ENCODE measurements around the gene SLC22A12.

The SLC22A12 gene

GRCh38 chr11:64610596-64610995, 19.6 kb downstream of the SLC22A12 start:
- TF ChIP-seq CTCF (IDR thresholded peaks at IDR 0.05; ENCODE audit: low read depth, low read length, missing control alignments): no peak
- no peak for DNase-seq (ENCODE audit: low read depth)
- H3K4me3 ChIP-seq (ENCODE audit: low read depth, low read length): no peak overlapping the region

- TF ChIP-seq CTCF (IDR thresholded peaks at IDR 0.05; ENCODE audit: low read depth, low read length, missing control alignments): no peak
- DNase-seq (ENCODE audit: low read depth): no peak
- H3K4me3 ChIP-seq (ENCODE audit: low read depth, low read length): no peak overlapping the region
Observed at GRCh38 chr11:64611176-64611575, 20.2 kb downstream of the SLC22A12 start.

GRCh38 chr11:64611869-64612646, 21.0 kb downstream of the SLC22A12 start:
- DNase-seq (ENCODE audit: low read depth): no peak
- TF ChIP-seq CTCF (IDR thresholded peaks at IDR 0.05; ENCODE audit: low read depth, low read length, missing control alignments): no peak
- H3K4me3 ChIP-seq (ENCODE audit: low read depth, low read length): no peak overlapping the region

DNA sequence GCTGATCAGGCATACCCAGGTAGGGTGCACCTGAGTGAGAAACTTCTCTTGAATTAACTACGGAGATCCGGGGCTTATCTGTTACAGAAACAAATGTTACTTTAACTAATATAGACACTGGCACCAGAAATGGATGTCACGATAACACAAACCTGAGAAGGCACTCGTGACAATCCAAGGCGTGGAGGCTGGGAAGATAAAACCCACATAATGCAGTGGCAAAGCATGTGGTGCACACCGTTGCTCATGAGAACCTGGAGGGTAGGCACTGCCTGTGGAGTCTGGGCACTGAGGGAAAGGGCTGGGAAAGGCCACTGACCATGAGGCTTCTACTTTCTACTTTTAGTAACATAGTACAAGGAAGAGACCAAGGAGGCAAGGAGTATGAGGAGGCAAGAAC, 22.6 kb downstream of the SLC22A12 start:
- DNase-seq (ENCODE audit: low read depth): no peak
- no peak overlapping the region for H3K4me3 ChIP-seq (ENCODE audit: low read depth, low read length)
- TF ChIP-seq CTCF (IDR thresholded peaks at IDR 0.05; ENCODE audit: low read depth, low read length, missing control alignments): no peak

GRCh38 chr11:64614917-64615316, 23.9 kb downstream of the SLC22A12 start:
- no peak overlapping the region for H3K4me3 ChIP-seq (ENCODE audit: low read depth, low read length)
- no peak for TF ChIP-seq CTCF (IDR thresholded peaks at IDR 0.05; ENCODE audit: low read depth, low read length, missing control alignments)
- no peak for DNase-seq (ENCODE audit: low read depth)

DNA sequence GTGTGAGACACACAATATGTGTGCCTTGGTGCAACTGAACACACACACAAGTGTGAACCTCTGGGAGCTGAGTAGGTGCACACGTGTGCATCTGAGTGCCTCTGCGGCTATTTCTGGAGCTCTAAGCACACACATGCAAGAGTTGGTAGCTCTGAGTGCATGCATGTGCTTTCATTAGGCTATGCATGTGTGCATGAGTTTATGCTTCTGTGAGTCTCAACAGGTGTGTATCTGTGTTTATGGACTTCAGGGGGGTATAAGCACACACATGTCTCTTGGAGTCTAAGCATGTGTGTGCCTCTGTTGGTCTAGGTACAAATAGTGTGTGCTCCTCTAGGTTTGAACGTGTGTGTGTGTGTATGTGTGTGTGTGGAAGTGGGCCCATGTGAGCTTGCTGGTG, 25.8 kb downstream of the SLC22A12 start:
- TF ChIP-seq CTCF (IDR thresholded peaks at IDR 0.05; ENCODE audit: low read depth, low read length, missing control alignments): no peak
- no peak for DNase-seq (ENCODE audit: low read depth)
- no peak overlapping the region for H3K4me3 ChIP-seq (ENCODE audit: low read depth, low read length)

GRCh38 chr11:64619196-64619595, 28.2 kb downstream of the SLC22A12 start:
- DNase-seq (ENCODE audit: low read depth): no peak
- TF ChIP-seq CTCF (IDR thresholded peaks at IDR 0.05; ENCODE audit: low read depth, low read length, missing control alignments): no peak
- no peak overlapping the region for H3K4me3 ChIP-seq (ENCODE audit: low read depth, low read length)

All from GM12864 (cell line).